SK-N-SH treated with all-trans-retinoic acid at 6 μM for 48 hours (cell line): ENCODE data around the gene HEATR1.
A peak's percentile ranks its signal among the peaks of the same experiment; 100 is the strongest.

Experiments
- ATAC-seq: fragments of 200-7000 bp; cut with Tn5 transposase; 3 replicates; pipeline ENCODE4 v1.9.1; 2020; ENCODE audit warnings: mild to moderate bottlenecking, moderate library complexity
- ARNTL ChIP-seq: fragments of 450-650 bp; formaldehyde crosslinking; IDR thresholded peaks from 2 replicates; pipeline ENCODE4 v1.5.0; 2020; ENCODE audit warnings: low read depth, mild to moderate bottlenecking, moderate library complexity, borderline replicate concordance
- BACH2 ChIP-seq: fragments of 250-450 bp; sonication (Bioruptor Pico); IDR thresholded peaks from 2 replicates; pipeline ENCODE4 v1.9.0; 2021; ENCODE audit warnings: mild to moderate bottlenecking, borderline replicate concordance
- CSDC2 ChIP-seq: fragments of 250-450 bp; sonication (Bioruptor Pico); IDR thresholded peaks from 2 replicates; pipeline ENCODE4 v1.5.0; 2020; ENCODE audit warnings: mild to moderate bottlenecking, moderate library complexity
- CSRNP3 ChIP-seq: fragments of 250-450 bp; sonication (Bioruptor Pico); IDR thresholded peaks from 2 replicates; pipeline ENCODE4 v1.5.1; 2021; ENCODE audit warnings: mild to moderate bottlenecking, moderate library complexity
- ESRRG ChIP-seq: fragments of 250-450 bp; sonication (Bioruptor Pico); IDR thresholded peaks from 2 replicates; pipeline ENCODE4 v1.6.1; 2021; ENCODE audit warnings: mild to moderate bottlenecking
- GLIS3 ChIP-seq: fragments of 250-450 bp; sonication (Bioruptor Pico); IDR thresholded peaks from 2 replicates; pipeline ENCODE4 v1.5.0; 2020; ENCODE audit warnings: mild to moderate bottlenecking, moderate library complexity
- ISL1 ChIP-seq: fragments of 250-450 bp; sonication (Bioruptor Pico); IDR thresholded peaks from 2 replicates; pipeline ENCODE4 v2.1.2; 2022; ENCODE audit warnings: mild to moderate bottlenecking, moderate library complexity
- OSR1 ChIP-seq: fragments of 250-450 bp; sonication (Bioruptor Pico); IDR thresholded peaks from 2 replicates; pipeline ENCODE4 v1.8.0; 2022; ENCODE audit warnings: moderate library complexity, mild to moderate bottlenecking, inconsistent platforms
- PATZ1 ChIP-seq: fragments of 250-450 bp; sonication (Bioruptor Pico); IDR thresholded peaks from 2 replicates; pipeline ENCODE4 v1.8.0; 2020; ENCODE audit warnings: mild to moderate bottlenecking, moderate library complexity, borderline replicate concordance
- PPARA ChIP-seq: fragments of 250-450 bp; sonication (Bioruptor Pico); IDR thresholded peaks from 2 replicates; pipeline ENCODE4 v1.5.0; 2020; ENCODE audit warnings: mild to moderate bottlenecking, borderline replicate concordance
- RARB ChIP-seq: fragments of 250-450 bp; sonication (Bioruptor Pico); IDR thresholded peaks from 2 replicates; pipeline ENCODE4 v1.8.0; 2021; ENCODE audit warnings: mild to moderate bottlenecking, moderate library complexity
- SNAI2 ChIP-seq: fragments of 250-450 bp; sonication (Bioruptor Pico); IDR thresholded peaks from 2 replicates; pipeline ENCODE4 v1.5.0; 2020; ENCODE audit warnings: mild to moderate bottlenecking, moderate library complexity
- TCF4 ChIP-seq: fragments of 250-450 bp; sonication (Bioruptor Pico); IDR thresholded peaks from 2 replicates; pipeline ENCODE4 v1.8.0; 2021; ENCODE audit warnings: mild to moderate bottlenecking, moderate library complexity, borderline replicate concordance
- TOX ChIP-seq: fragments of 250-450 bp; sonication (Bioruptor Pico); IDR thresholded peaks from 2 replicates; pipeline ENCODE4 v1.8.0; 2021; ENCODE audit warnings: mild to moderate bottlenecking, moderate library complexity, borderline replicate concordance
- ZC3H10 ChIP-seq: fragments of 250-450 bp; sonication (Bioruptor Pico); IDR thresholded peaks from 2 replicates; pipeline ENCODE4 v1.5.1; 2021; ENCODE audit warnings: mild to moderate bottlenecking, moderate library complexity
- ZFP3 ChIP-seq: fragments of 250-450 bp; sonication (Bioruptor Pico); IDR thresholded peaks from 2 replicates; pipeline ENCODE4 v1.5.0; 2020; ENCODE audit warnings: mild to moderate bottlenecking, moderate library complexity
- ZNF565 ChIP-seq: fragments of 450-650 bp; formaldehyde crosslinking; conservative IDR thresholded peaks from 2 replicates; pipeline ENCODE4 v1.5.0; 2020; ENCODE audit warnings: low read depth, mild to moderate bottlenecking, moderate library complexity
- ZNF70 ChIP-seq: fragments of 450-650 bp; formaldehyde crosslinking; IDR thresholded peaks from 2 replicates; pipeline ENCODE4 v1.5.0; 2020; ENCODE audit warnings: mild to moderate bottlenecking, moderate library complexity
- ZNF8 ChIP-seq: fragments of 450-650 bp; formaldehyde crosslinking; IDR thresholded peaks from 2 replicates; pipeline ENCODE4 v1.5.0; 2020; ENCODE audit warnings: mild to moderate bottlenecking, moderate library complexity
- TF ChIP-seq, protein P1 (sequence below): fragments of 250-450 bp; sonication (Bioruptor Pico); IDR thresholded peaks from 2 replicates; pipeline ENCODE4 v1.5.0; 2020; ENCODE audit warnings: mild to moderate bottlenecking, moderate library complexity
- TF ChIP-seq, protein P2 (sequence below): fragments of 250-450 bp; sonication (Bioruptor Pico); IDR thresholded peaks from 2 replicates; pipeline ENCODE4 v1.8.0; 2021; ENCODE audit warnings: low read depth, mild to moderate bottlenecking, moderate library complexity, borderline replicate concordance
- TF ChIP-seq, protein P3 (sequence below): fragments of 250-450 bp; sonication (Bioruptor Pico); IDR thresholded peaks from 2 replicates; pipeline ENCODE4 v1.5.1; 2020; ENCODE audit warnings: low read depth, mild to moderate bottlenecking, moderate library complexity

HEATR1 gene

DNA sequence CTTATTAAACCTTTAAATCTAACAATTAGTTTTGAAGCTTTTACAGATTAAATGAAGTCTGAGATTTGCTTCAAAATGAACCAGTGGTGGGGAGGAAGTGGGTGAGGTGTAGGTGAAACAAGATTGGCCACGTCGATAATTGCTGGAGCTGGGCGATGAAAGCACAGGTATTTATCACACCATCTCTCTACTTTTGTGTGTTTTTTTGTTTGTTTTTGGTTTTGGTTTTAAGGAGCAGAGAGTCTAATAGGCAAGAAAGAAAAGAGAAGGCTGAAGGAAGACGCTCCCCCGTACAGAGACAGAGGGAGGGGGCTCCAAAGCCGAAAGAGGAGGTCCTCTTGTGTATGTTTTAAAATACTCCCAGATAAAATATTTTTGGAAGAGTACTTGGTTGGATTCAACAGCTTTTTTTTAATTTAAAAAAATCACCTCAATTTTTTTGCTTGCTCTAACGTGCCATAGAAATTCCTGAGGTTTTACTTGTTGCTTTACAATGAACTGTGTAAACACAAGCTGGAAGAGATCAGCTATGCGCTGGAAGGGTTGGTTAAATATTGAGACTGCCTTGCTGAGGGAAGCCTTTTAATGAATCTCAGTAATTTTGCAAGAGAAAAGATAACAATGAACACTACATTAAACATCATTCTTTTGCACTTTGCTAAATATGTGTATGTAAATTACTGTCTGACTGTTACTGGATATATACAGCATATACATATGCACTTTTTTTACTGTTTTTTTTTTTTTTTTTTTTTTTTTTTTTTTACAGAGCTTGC is 87.2 kb downstream of the HEATR1 start:
- no peak for TF ChIP-seq CSDC2 (CRISPR knock-in tag)
- TF ChIP-seq ZNF70: no peak
- no peak for TF ChIP-seq RARB
- TF ChIP-seq ZC3H10: no peak
- TF ChIP-seq, protein P1, sequence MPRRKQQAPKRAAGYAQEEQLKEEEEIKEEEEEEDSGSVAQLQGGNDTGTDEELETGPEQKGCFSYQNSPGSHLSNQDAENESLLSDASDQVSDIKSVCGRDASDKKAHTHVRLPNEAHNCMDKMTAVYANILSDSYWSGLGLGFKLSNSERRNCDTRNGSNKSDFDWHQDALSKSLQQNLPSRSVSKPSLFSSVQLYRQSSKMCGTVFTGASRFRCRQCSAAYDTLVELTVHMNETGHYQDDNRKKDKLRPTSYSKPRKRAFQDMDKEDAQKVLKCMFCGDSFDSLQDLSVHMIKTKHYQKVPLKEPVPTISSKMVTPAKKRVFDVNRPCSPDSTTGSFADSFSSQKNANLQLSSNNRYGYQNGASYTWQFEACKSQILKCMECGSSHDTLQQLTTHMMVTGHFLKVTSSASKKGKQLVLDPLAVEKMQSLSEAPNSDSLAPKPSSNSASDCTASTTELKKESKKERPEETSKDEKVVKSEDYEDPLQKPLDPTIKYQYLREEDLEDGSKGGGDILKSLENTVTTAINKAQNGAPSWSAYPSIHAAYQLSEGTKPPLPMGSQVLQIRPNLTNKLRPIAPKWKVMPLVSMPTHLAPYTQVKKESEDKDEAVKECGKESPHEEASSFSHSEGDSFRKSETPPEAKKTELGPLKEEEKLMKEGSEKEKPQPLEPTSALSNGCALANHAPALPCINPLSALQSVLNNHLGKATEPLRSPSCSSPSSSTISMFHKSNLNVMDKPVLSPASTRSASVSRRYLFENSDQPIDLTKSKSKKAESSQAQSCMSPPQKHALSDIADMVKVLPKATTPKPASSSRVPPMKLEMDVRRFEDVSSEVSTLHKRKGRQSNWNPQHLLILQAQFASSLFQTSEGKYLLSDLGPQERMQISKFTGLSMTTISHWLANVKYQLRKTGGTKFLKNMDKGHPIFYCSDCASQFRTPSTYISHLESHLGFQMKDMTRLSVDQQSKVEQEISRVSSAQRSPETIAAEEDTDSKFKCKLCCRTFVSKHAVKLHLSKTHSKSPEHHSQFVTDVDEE (CRISPR knock-in tag): no peak
- no peak for TF ChIP-seq OSR1 (CRISPR knock-in tag)
- no peak for TF ChIP-seq BACH2 (CRISPR knock-in tag)
- TF ChIP-seq ZNF565 (CRISPR knock-in tag): no peak
- TF ChIP-seq PATZ1 (CRISPR knock-in tag): no peak
- TF ChIP-seq ESRRG: no peak
- ATAC-seq: peak; percentile 75

DNA sequence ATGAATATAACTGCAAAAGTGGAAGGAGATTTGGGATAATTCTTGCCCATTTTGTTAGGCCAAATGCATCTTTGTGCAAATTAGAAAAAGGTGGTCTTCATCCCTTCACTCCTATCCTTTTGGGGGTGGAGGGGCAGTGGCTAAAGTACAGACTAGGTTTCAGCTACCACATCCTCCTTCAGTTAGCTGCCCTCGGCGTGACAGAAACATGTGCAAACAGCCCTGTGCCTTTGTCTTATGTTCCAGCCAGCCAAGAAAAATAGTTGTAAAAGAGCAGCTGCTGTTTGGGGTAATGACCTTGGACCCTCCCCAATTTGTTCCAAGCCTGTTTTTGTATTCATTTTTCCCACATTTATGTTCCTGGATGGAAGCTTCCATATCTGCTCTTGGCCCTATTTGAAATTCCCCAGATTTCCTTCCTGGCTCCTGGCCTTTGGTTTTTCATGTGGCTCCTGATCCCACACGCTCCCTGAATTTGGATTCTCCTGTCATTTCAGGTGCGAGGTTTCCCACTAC is 88.8 kb downstream of the HEATR1 start:
- no peak for ATAC-seq
- TF ChIP-seq, protein P2, sequence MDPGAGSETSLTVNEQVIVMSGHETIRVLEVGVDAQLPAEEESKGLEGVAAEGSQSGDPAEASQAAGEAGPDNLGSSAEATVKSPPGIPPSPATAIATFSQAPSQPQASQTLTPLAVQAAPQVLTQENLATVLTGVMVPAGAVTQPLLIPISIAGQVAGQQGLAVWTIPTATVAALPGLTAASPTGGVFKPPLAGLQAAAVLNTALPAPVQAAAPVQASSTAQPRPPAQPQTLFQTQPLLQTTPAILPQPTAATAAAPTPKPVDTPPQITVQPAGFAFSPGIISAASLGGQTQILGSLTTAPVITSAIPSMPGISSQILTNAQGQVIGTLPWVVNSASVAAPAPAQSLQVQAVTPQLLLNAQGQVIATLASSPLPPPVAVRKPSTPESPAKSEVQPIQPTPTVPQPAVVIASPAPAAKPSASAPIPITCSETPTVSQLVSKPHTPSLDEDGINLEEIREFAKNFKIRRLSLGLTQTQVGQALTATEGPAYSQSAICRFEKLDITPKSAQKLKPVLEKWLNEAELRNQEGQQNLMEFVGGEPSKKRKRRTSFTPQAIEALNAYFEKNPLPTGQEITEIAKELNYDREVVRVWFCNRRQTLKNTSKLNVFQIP: no peak
- TF ChIP-seq BACH2 (CRISPR knock-in tag) (no peak), TOX (CRISPR knock-in tag) (no peak), ESRRG (no peak), ARNTL (CRISPR knock-in tag) (no peak), ZC3H10 (no peak), PPARA (CRISPR knock-in tag) (no peak), ZNF565 (CRISPR knock-in tag) (no peak), SNAI2 (CRISPR knock-in tag) (no peak), ZNF8 (CRISPR knock-in tag) (no peak), TCF4 (CRISPR knock-in tag) (no peak), CSDC2 (CRISPR knock-in tag) (no peak), GLIS3 (CRISPR knock-in tag) (no peak), CSRNP3 (CRISPR knock-in tag) (no peak), ISL1 (no peak), ZFP3 (CRISPR knock-in tag) (no peak)
- TF ChIP-seq, protein P3, sequence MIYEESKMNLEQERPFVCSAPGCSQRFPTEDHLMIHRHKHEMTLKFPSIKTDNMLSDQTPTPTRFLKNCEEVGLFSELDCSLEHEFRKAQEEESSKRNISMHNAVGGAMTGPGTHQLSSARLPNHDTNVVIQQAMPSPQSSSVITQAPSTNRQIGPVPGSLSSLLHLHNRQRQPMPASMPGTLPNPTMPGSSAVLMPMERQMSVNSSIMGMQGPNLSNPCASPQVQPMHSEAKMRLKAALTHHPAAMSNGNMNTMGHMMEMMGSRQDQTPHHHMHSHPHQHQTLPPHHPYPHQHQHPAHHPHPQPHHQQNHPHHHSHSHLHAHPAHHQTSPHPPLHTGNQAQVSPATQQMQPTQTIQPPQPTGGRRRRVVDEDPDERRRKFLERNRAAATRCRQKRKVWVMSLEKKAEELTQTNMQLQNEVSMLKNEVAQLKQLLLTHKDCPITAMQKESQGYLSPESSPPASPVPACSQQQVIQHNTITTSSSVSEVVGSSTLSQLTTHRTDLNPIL (CRISPR knock-in tag): no peak
- TF ChIP-seq, protein P1 (CRISPR knock-in tag): no peak
